GM23338 (cell line): ENCODE results near the gene KRTAP12-2.

Experiments used
- CTCF ChIP-seq, 2 experiments: fragments of 200-600 bp in 1 of 2; sonication (generic) in 1 of 2; conservative IDR thresholded peaks; 2 replicates each; pipeline versions ENCODE4 v1.5.1 to v1.6.1; 2016 to 2017; ENCODE audit warnings: antibody characterized with exemption in 2 of 2, low read depth in 2 of 2, mild to moderate bottlenecking in 2 of 2, moderate library complexity in 1 of 2
- EZH2phosphoT487 ChIP-seq: fragments of 200-600 bp; sonication (generic); IDR thresholded peaks from one replicate; pipeline ENCODE4 v1.8.1; 2018; ENCODE audit warnings: antibody characterized with exemption; ENCODE audit not compliant: unreplicated experiment
- ZNF331 ChIP-seq: fragments of 250-450 bp; sonication (Bioruptor Pico); IDR thresholded peaks from 2 replicates; pipeline ENCODE4 v1.5.0; 2020; ENCODE audit warnings: low read depth, mild to moderate bottlenecking, moderate library complexity

- TF ChIP-seq CTCF (conservative IDR thresholded peaks at IDR 0.05; ENCODE audit: low read depth in 2 of 2): no peak
- TF ChIP-seq EZH2phosphoT487: no peak
- no peak for TF ChIP-seq ZNF331 (CRISPR knock-in tag)
Observed at GRCh38 chr21:44702111-44702972, 35.6 kb upstream of the KRTAP12-2 start.
